Skeletal muscle tissue (tissue), 4 donors: ENCODE measurements around the gene HDAC4. TPM values are rescaled to one million over a fixed set of nuclear protein-coding genes. Genes with fewer than 3 reads are reported as not detected.

Experiments used
- H3K27ac ChIP-seq: one replicate; pipeline ENCODE4 v1.7.0; 2013; ENCODE audit warnings: mild to moderate bottlenecking, low read depth, low read length, inconsistent platforms
- H3K27me3 ChIP-seq, 3 donors: one replicate each; pipeline ENCODE4 v1.7.0; 2013; ENCODE audit warnings: low read length in 3 of 3; ENCODE audit not compliant: control insufficient read depth in 3 of 3, insufficient read depth in 3 of 3
- H3K36me3 ChIP-seq, 3 donors: one replicate each; pipeline ENCODE4 v1.7.0; 2013; ENCODE audit warnings: low read length in 3 of 3; ENCODE audit not compliant: control insufficient read depth in 3 of 3, insufficient read depth in 3 of 3
- H3K4me1 ChIP-seq, 3 donors: one replicate each; pipeline ENCODE4 v1.7.0; 2013; ENCODE audit warnings: low read length in 3 of 3, mild to moderate bottlenecking in 3 of 3; ENCODE audit not compliant: control insufficient read depth in 3 of 3, insufficient read depth in 3 of 3
- H3K4me3 ChIP-seq, 3 donors: one replicate each; pipeline ENCODE4 v1.7.0; 2013; ENCODE audit warnings: low read length in 3 of 3
- H3K9ac ChIP-seq, 3 donors: one replicate each; pipeline ENCODE4 v1.7.0; 2013; ENCODE audit warnings: low read length in 3 of 3, mild to moderate bottlenecking in 3 of 3, moderate library complexity in 2 of 3, low read depth in 1 of 3
- H3K9me3 ChIP-seq, 3 donors: one replicate each; pipeline ENCODE4 v1.7.0; 2013; ENCODE audit warnings: low read length in 3 of 3; ENCODE audit not compliant: control insufficient read depth in 3 of 3
- total RNA-seq: library from RNA; depleted of rRNA; stranded (reverse); fragments of >200 nt; gene quantifications from one replicate; pipeline ENCODE4 v1.2.3, GENCODE V29; 2014
- donor health status: Osteomylitis.

The HDAC4 gene
- total RNA-seq, 1 donor from 2014 or later, result 23.5 TPM

- H3K4me1 ChIP-seq, result peaks cover 14 to 28% (median 21%) of the 10 kb centered on the region in 3 donors
- peak overlapping the region; percentile 42 for H3K27ac ChIP-seq
- H3K27me3 ChIP-seq, result no peaks in the 10 kb centered on the region
- no peaks in the 10 kb centered on the region for H3K9me3 ChIP-seq
- H3K9ac ChIP-seq, result peak overlapping the region in 1 of 3 donors; percentile 40
- peaks cover 62 to 68% (median 64%) of the 10 kb centered on the region in 3 donors for H3K36me3 ChIP-seq
- H3K4me3 ChIP-seq, result no peak overlapping the region
Measured at GRCh38 chr2:239151201-239152131, 249.4 kb downstream of the HDAC4 start.

GRCh38 chr2:239150125-239151011, 250.5 kb downstream of the HDAC4 start:
- Histone ChIP-seq H3K4me3 (no peak overlapping the region), H3K27me3 (no peaks in the 10 kb centered on the region), H3K27ac (no peak overlapping the region), H3K36me3 (peaks cover 54 to 66% (median 58%) of the 10 kb centered on the region in 3 donors), H3K9me3 (no peaks in the 10 kb centered on the region), H3K4me1 (peaks cover 14 to 28% (median 21%) of the 10 kb centered on the region in 3 donors), H3K9ac (no peak overlapping the region)

- H3K36me3 ChIP-seq, result peaks cover 54 to 65% (median 54%) of the 10 kb centered on the region in 3 donors
- no peak overlapping the region for H3K27ac ChIP-seq
- H3K4me3 ChIP-seq, result no peak overlapping the region
Measured at GRCh38 chr2:239149501-239149900, 251.3 kb downstream of the HDAC4 start.

GRCh38 chr2:239148495-239149200, 252.2 kb downstream of the HDAC4 start:
- no peak overlapping the region for H3K4me3 ChIP-seq
- no peaks in the 10 kb centered on the region for H3K27me3 ChIP-seq
- peaks cover 14 to 28% (median 21%) of the 10 kb centered on the region in 3 donors for H3K4me1 ChIP-seq
- H3K27ac ChIP-seq, result no peak overlapping the region
- no peak overlapping the region for H3K9ac ChIP-seq
- H3K9me3 ChIP-seq, result no peaks in the 10 kb centered on the region
- peaks cover 53 to 65% (median 54%) of the 10 kb centered on the region in 3 donors for H3K36me3 ChIP-seq

More at GRCh38 chr2:239149501-239149900, 251.3 kb downstream of the HDAC4 start:
- Histone ChIP-seq H3K27me3 (no peaks in the 10 kb centered on the region), H3K4me1 (peaks cover 14 to 28% (median 21%) of the 10 kb centered on the region in 3 donors), H3K9ac (no peak overlapping the region), H3K9me3 (no peaks in the 10 kb centered on the region)

GRCh38 chr2:239147376-239147775, 253.4 kb downstream of the HDAC4 start:
- Histone ChIP-seq H3K36me3 (peaks cover 55 to 69% (median 62%) of the 10 kb centered on the region in 3 donors), H3K27ac (no peak overlapping the region), H3K4me1 (peaks cover 13 to 23% (median 16%) of the 10 kb centered on the region in 3 donors), H3K4me3 (no peak overlapping the region), H3K27me3 (no peaks in the 10 kb centered on the region), H3K9me3 (no peaks in the 10 kb centered on the region), H3K9ac (no peak overlapping the region)

GRCh38 chr2:239146741-239147181, 254.1 kb downstream of the HDAC4 start:
- H3K27me3 ChIP-seq, result no peaks in the 10 kb centered on the region
- no peak overlapping the region for H3K9ac ChIP-seq
- H3K27ac ChIP-seq, result no peak overlapping the region
- H3K4me3 ChIP-seq, result no peak overlapping the region
- H3K9me3 ChIP-seq, result no peaks in the 10 kb centered on the region
- H3K4me1 ChIP-seq, result peaks cover 9 to 17% (median 10%) of the 10 kb centered on the region in 3 donors
- H3K36me3 ChIP-seq, result peaks cover 60 to 74% (median 68%) of the 10 kb centered on the region in 3 donors

- Histone ChIP-seq H3K9me3 (no peaks in the 10 kb centered on the region), H3K4me3 (no peak overlapping the region), H3K9ac (no peak overlapping the region), H3K27ac (no peak overlapping the region), H3K36me3 (peaks cover 63 to 74% (median 71%) of the 10 kb centered on the region in 3 donors), H3K27me3 (no peaks in the 10 kb centered on the region), H3K4me1 (peaks cover 2 to 11% (median 4%) of the 10 kb centered on the region in 3 donors)
Measured at GRCh38 chr2:239146011-239146641, 254.7 kb downstream of the HDAC4 start.

- no peaks in the 10 kb centered on the region for H3K27me3 ChIP-seq
- H3K36me3 ChIP-seq, result peaks cover 65 to 75% (median 71%) of the 10 kb centered on the region in 3 donors
- H3K27ac ChIP-seq, result no peak overlapping the region
- peaks cover 0 to 5% (median 0%) of the 10 kb centered on the region in 3 donors for H3K4me1 ChIP-seq
- H3K9ac ChIP-seq, result no peak overlapping the region
- H3K9me3 ChIP-seq, result no peaks in the 10 kb centered on the region
- H3K4me3 ChIP-seq, result no peak overlapping the region
Measured at GRCh38 chr2:239145601-239146000, 255.2 kb downstream of the HDAC4 start.

GRCh38 chr2:239145106-239145505, 255.7 kb downstream of the HDAC4 start:
- H3K4me3 ChIP-seq, result no peak overlapping the region
- no peaks in the 10 kb centered on the region for H3K9me3 ChIP-seq
- H3K9ac ChIP-seq, result no peak overlapping the region
- H3K36me3 ChIP-seq, result peaks cover 65 to 78% (median 72%) of the 10 kb centered on the region in 3 donors
- H3K4me1 ChIP-seq, result peaks cover 0 to under 1% (median 0%) of the 10 kb centered on the region in 3 donors
- no peak overlapping the region for H3K27ac ChIP-seq
- H3K27me3 ChIP-seq, result no peaks in the 10 kb centered on the region
